Erythroblast (primary cell): Measurements from ENCODE around the gene CSRP2.

Source experiments
- GATA1 ChIP-seq: IDR thresholded peaks from 2 replicates; pipeline ENCODE4 v1.6.1; 2011; ENCODE audit warnings: low read depth, mild to moderate bottlenecking, control low read depth, low read length, moderate library complexity
- POLR2A ChIP-seq: IDR thresholded peaks from 2 replicates; pipeline ENCODE4 v1.6.1; 2011; ENCODE audit warnings: mild to moderate bottlenecking, low read length

DNA sequence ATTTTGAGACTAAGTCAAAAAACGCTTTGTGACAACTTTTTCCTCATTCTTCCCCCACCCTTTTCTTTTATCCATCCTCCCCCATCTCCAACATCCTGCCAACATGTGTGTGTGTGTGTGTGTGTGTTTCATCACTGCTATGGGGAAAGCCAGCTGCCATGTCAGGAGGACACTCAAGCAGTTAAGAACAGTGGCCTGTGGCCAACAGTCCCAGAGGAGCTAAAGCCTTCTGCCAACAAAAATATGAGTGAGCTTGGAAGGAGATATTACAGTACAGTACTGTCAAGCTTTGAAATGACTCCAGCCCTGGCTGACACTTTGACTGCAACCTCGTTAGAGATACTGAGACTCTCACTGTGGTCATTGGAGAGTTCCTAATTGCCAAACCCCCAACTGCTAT is 5.0 kb upstream of the CSRP2 start:
- TF ChIP-seq POLR2A (no peak), GATA1 (no peak)
